SIG-M5 treated with dmso at 0.1 percent for 504 hours (cell line): ENCODE data around the gene DLG1.
A peak's percentile ranks its signal among the peaks of the same experiment; 100 is the strongest.

ENCODE experiments used
- DNase-seq: peaks from one replicate; lab custom pipeline; 2025; ENCODE audit not compliant: unreplicated experiment; lab: John Stamatoyannopoulos, UW

The DLG1 gene

DNA sequence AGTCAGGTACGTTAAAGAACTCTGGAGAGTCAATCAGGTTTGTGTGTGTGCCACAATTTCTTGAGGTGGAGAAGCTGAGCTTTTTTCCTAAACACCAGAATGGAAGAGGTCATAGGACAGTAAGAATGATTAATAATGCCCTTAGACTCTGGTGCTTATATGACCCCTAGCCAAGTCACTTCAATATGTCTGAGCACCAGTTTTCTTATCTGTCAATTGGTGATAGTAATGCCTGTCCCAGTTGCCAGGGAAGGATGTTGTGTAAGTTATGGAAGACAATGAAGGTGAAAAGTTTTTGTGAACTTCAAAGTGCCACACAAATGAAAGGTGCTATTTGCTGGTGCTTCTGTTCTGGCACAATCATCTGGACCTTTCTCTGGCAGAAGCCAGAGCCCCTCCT is 22.2 kb upstream of the DLG1 start:
- DNase-seq: no peak

DNA sequence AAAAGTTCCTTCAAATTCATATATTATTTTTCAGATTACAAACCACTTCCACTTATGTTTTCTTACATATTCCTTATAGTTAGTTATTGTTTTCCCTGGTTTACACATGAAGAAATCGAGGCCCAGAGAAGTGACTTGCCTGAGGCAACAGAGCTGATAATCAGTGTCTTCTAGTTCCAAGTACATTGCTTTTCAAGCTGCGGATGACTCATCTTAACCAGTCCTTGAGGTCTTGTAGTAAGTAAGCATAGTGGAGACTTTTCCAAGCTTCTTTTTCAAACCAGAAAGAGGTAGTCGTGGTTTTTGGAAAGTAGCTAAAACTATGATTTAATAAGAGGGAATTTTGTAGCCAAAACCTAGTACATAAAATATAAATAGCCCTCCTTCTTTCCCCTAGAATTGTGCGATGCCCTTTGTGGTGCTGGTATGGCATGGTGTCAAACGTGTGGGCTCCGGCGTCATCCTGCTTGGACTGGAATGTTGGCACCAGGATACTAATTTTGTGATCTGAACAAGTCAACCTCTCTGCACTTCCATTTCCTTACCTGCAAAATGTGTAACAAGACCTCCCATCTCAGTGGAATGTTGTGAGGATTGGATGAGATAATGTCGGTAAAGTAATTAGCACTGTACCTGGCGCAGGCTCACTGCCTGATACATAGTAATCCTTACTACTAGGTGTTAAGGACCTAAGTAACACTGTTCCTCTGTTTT is 19.0 kb upstream of the DLG1 start:
- no peak for DNase-seq

DNA sequence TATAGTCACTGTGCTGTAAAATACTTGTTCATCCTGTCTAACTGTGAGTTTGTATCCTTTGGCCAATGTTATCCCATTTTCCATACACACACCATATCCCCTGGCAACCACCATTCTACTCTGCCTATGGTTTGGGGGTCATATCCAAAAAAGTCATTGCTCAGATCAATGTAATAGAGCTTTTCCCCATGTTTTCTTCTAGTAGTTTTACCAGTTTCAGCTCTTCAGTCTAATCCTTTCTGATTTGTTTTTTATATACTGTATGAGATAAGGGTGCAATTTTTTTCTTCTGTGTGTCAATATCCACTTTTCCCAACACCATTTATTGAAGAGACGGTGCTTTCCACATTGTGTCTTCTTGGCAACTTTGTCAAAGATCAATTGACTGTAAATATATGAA is 14.0 kb upstream of the DLG1 start:
- DNase-seq: no peak

DNA sequence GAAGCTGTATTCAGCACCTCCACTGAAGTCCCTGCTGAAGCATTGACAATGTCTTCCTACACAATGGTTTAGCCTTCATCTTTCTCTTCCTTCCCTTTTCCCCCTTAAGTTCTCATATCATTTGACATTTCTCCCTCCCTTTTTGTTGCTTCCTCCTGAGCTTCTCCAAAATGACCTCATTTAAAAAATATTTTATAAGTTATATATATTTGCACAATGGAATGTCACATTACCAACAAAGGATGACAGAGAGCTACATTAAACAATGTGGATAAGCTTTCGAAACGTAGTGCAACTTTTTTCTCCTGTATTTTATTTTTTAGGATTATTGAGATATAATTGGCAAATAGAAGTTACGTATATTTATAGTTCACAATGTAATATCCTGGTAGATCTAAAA is 13.2 kb upstream of the DLG1 start:
- DNase-seq: no peak

DNA sequence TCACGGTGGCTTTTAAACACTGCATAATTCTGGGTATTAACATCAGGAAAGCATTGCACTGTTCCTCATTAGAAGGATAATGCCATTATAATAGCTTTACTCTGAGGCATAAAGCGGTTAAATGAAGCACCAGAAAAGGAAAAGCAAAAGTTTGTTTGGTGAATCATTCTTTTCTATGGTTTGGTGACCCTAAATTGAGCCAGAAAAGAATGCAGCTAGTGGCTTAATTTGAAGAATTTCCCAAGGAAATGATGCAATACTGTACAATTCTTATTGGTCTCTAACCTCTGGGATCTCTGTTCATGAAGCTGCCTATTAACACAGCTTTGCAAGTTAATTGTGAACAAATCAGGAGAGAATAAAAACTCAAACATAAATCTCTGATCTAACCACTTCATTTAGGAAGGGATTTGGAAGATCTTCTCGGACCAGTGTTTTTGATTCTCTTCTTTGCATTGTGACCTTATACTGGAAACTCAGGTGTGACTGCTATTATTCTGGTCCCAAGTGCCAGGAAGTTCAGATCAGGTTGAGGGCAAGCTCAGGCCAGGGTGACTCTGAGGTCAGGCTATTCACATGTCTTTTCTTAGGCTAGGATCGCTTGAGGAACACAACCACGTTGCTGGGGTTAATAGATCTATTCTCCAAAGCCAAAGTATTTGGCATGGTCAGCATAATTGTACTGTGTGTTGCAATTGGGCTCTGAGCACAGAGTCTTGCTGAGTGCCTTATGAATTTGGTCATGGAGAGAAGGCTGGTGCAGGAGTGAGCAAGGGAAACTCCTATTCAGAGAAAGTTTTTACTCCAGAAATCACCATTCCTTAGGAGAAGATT is 11.3 kb upstream of the DLG1 start:
- DNase-seq: peak; percentile 27

DNA sequence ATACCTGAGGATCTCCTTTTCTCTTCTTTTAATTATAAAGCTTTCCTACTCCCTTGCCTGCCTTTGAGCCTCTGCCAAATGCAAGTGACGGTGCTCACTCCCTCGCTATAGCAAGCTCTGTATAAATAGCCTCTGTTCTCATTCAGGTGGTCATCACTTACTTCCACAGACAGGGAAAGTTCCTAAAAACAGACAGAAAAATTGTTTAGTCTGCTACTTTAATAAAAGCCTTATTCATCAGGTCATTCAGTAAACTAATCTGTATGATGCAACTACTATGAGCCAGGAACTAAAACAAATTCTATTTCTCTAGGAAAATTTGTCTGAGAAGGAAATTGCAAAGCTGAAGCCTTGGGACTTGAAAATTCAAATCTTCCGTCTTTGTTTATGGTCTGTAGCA is 10.2 kb upstream of the DLG1 start:
- DNase-seq: no peak

DNA sequence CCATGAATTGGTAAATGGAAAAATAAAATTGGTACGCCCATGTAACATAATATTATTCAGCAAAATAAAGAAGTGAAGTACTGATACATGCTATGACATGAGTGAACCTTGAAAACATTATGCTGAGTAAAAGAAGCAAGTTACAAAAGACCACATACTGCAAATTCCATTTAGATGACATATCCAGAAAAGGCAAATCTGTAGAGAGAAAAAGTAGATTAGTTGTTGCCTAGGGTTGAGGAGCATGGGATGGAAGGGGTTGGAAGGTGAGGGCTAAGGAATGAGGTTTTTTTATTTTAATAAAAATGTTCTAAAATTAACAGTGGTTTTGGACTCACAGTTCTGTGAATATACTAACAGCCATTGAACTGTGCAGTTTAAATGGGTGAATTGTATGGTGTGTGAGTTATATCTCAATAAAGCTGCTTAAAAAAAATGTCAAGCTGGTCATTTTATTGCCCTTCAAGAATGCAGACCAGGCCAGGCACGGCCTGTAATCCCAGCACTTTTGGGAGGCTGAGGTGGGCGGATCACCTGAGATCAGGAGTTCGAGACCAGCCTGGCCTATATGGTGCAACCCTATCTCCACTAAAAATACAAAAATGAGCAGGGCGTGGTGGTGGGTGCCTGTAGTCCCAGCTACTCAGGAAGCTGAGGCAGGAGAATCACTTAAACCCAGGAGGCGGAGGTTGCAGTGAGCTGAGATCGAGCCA is 8.1 kb upstream of the DLG1 start:
- DNase-seq: no peak

DNA sequence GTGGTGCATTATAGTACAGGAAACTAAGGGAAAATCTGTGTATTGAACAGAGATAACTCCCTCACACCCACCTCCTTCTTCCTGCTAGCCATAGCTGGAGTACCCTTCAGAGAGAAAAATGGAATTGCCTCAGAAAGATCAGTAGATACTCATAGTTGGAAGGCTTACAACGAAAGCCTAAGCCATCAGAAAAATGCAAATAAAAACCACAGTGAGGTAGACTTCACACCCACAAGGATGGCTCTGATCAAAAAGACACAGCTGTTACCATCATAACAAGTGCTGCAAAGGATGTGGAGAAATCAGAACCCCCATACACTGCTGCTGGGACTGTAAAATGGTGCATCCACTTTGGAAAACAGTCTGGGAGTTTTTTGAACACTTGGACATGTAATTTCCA is 7.4 kb upstream of the DLG1 start:
- DNase-seq: no peak

DNA sequence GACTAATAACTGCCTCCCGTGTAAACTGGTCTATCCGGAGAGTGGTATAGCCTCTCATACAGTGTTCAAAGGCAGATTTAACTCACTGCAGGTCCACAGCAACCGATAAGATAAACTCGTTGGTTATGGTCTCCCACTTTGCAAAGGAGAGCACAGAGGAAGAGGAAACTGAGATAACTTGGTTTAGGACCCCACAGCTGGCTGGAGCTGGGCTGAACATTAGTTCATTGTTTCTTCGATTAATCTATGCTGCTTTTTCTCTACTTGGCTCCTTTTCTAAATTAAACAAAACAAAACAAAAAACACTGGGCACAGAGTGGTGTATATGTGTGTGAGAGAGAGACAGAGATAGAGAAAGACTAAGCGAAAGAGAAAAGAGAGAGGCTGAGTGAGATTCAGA is 5.0 kb upstream of the DLG1 start:
- no peak for DNase-seq

DNA sequence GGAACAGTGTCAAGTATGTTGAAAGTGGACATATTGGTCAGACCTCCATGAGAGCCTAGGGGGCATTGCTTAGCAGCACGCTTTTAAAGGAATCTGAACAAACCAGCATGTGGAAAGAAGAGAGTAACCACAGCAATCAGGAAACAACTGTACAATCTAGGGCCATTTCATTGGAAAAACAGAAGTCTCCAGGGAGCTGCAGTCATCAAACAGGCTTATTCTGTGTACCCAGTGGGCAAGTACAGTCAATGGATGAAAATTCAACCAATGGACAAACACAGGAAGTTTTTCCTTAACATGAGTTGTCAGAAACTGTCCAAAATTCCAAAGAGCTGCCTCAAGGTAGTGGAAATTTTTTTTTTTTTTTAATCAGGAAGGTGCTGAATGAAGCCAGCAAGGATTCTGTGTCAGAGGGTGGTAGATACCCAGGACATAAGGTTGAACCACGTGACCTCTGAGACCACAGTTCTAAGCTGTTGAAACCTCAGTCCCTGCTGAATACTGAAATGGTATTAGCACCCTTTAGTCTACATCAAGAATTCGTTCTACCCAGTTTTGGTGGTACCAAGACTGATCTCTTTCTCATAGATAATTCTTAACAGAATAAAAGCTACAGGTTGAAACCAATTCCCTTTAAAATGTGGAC is 4.4 kb upstream of the DLG1 start:
- peak; percentile 65 for DNase-seq

DNA sequence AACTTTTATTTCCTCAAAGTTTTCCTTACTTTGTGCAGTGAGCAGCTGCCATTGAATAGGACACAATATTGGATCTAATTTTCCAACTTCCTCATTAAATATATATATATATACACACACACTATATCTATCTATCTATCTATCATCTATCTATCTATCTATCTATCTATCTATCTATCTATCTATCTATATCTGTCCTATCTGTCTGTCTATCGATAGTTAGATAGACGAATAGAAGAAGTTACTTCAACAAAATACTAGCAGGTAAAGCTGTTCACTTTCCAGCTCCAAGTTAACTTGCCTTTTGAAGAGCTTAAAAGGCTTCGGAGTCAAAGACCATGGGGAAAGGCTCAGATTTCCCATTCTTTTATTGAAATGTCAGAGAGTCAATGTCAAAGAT is 3.6 kb upstream of the DLG1 start:
- DNase-seq: no peak

DNA sequence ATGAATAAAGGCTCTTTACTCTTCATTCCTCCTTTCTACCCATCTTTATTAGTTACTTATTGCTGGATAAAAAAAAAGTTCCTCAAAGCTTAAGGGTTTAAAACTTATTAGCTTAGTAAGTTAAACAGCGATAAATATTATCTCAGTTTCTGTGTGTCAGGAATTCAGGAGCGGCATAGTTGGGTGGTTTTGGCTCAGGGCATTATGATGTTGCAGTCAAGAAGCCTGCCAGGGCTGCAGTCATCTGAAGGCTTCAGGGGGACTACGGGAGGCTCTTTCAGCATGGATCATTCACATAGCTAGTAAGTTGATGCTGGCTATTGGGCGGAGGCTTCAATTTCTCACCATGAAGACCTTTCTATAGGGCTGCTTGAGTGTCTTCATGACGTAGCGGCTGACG is 1.9 kb upstream of the DLG1 start:
- no peak for DNase-seq

DNA sequence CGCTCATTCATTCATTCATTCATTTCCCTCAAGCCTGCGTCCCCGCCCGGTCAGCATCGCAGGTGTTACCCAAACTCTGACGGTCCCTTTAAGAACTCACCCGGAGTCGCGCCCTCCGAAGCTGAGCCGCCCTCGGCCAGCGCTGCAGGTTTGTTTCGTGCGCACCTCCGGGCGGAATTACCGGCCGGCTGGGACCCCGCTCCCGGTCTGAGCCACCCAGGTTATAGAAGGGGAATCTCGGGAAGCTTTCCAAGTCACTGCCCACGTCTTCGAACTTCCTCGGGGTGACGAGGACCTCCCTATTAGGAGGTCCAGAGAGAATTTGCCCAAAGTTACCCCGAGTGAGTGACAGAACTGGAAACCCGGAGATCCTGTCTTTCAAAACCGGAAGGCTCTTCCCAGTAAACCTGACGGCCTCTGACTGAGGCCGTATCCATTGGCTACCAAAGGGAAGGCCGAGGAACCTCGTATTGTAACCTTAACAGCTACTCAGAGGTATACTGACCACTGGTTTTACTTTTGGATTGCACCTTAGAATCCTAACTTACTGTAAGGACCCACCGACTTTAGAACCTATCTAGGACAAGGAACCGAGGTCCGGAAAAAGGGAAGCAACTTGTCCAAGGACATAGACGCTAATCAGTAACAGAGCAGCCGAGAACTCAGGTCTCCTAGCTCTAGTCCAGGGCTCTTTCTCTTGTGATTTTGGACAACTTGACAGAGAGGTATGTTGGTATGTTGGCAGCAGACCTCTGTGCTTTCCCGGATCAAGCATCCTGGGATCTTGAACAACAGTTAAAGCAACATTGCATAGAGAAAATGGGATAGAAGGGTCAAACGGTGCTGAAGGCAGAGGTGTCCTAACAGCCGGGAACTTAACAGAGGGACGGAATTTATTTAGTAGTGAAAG is 788 bp upstream of the DLG1 start:
- DNase-seq: no peak

DNA sequence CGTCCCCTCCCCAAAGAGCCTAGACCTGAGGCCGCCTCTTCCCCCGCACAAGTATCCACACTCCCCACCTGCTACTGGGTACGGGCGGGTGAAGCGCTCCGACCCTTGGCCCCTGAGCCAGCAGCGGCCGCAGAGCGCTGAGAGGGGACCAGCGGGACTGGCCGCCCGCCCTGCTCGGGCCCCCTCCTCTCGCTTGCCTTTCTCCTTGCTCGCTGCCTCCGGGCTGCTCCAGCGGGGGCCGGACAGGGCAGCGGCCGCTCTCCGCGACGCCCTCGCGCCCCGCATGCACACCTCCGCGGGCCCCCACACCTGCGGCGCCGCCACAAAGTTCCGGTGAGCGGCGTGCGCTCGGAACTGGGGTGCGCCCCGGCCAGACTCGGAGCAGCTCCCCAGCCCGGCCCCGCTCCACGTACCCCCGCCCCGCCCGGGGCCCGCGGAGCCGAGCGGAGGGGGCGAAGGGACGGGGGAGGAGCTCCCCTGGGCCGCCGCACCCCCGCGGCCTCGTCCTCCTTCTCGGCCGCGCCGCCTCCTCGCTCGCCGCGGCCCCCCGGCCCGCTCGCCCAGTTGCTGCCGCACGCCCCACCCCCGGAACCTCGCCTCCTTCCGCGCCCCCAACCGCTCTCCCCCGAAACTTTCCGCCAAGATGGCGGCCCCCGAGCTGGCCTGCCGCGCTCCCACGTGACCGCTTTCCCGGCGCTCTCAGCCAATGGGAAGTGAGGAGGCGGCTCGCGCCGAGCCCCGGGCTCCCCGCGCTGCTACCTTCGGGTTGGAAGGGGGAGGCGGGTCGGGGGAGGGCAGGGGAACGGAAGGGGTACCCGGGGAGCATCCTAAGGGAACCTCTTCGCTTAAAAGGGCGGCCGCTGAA is 704 bp downstream of the DLG1 start:
- peak; percentile 91 for DNase-seq

DNA sequence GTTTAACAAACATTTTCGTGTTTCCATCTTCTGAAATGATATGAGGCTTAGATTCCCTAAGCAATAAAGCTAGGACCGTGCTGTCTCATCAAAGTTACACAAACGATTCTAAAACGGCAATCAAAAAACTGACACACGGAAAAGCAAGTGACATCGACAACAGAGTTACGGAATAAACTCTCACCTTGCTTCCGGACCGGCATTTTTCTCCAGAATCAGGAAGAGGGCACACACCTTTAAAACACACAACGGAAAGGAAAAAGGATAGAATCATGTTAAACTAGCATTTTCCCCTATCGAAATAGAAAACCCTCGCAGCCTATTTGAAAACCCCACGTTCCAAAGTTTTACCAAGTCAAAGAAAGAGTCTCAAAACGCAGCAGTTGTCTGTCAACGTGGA is 1.4 kb downstream of the DLG1 start:
- no peak for DNase-seq

DNA sequence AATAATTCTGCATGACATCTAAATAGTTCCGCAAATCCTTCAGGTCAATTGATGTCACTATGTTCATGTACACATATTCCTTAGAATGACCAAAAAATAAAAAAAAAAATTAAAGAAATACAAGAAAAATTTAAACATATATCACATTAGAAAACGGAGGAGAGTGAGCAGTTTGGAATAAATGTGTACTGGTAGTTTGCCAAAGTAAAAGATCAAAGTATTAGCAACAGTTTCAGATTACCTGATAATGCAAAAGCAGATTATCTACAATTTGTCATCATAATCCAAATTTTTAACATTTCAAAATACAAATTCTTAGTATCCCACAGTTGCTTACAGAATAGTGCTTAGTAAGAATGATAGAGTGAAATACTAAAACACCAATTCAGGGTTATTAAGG is 1.9 kb downstream of the DLG1 start:
- no peak for DNase-seq

DNA sequence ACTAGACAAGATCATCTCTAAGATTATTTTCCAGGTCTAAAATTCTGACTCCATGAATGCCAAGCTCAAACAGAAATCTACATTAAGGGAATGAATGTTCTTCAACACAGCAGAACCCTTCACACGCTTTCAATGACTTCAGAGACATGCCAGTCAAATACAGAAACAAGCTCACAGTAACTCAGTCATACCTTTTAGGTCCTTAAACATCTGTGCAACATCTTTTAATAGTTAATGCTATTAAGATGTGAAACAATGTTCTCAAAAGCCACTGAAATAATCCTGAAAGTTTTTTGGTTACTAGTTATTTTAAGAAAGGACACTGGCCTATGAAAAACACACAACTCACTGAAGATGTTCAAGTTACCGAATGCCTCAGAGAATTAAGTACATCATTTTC is 2.5 kb downstream of the DLG1 start:
- no peak for DNase-seq

DNA sequence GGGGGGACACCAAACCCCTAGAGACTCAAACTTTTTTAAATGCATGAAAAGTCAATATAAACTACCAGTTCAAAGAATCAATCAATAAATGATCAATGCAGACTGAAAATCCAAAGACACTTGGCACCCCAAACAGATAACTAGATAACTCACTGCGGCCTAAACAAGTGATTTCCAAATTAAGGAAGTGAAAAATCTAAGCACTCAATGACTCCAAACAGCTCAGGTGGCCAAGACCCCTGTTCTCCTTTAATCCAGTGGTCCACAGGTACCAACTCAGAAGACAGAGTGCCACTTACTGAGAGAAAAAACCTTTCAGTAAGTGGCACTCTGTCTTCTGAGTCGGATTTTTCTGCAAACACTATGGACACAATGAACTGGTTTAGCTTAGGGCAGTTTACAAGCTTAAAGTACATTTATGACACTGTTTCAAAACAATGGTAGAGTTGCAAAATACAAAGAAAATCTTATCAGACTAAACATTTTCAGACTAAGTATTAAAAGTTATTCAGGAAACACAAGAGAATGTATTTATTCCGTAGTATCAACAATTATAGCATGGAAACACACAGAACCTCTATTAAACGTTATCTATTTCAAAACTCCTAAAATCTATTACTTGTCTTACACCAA is 4.7 kb downstream of the DLG1 start:
- no peak for DNase-seq

DNA sequence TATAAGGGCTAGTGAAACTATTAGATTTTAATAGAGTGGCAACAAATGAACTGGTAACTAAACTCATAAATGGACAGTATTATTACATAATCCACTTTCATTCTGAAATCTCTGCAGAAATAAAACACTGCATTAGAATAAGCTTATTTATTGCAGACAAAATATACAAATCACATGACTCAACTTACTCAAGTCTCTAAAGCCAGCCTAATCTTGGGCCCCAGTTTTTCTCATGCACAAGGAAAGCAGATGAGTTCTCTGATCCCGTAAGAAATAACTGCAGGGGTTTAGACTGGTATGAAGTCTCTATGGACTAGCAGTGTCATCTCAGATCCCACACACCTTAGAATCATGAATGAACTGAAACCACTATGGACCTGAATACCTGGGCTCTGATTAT is 5.8 kb downstream of the DLG1 start:
- DNase-seq: no peak
